GM18505 (cell line): ENCODE results near the gene OR51S1.
"Not testable (repeated sequence)": the region's sequence is repeated elsewhere in the genome, so short reads cannot be mapped to it uniquely, and the experiment has no call there.

Source experiments
- ATAC-seq: cut with Tn5 transposase; IDR thresholded peaks from one replicate; pipeline ENCODE4 v1.9.1; 2021; ENCODE audit not compliant: unreplicated experiment
- POLR2A ChIP-seq: IDR thresholded peaks from 4 replicates; pipeline ENCODE4 v1.6.1; 2011; ENCODE audit warnings: borderline replicate concordance; ENCODE audit not compliant: insufficient read depth, insufficient read length; ENCODE audit errors: extremely low read depth

OR51S1 gene

GRCh38 chr11:4851033-4851432, 2.0 kb upstream of the OR51S1 start:
- TF ChIP-seq POLR2A: no peak
- no peak for ATAC-seq

- no peak for ATAC-seq
Observed at GRCh38 chr11:4839851-4840549, 9.0 kb downstream of the OR51S1 start.

GRCh38 chr11:4830909-4831308, 18.1 kb downstream of the OR51S1 start:
- no peak for TF ChIP-seq POLR2A
- no peak for ATAC-seq

More at GRCh38 chr11:4839851-4840549, 9.0 kb downstream of the OR51S1 start:
- no peak for TF ChIP-seq POLR2A

- no peak for ATAC-seq
- TF ChIP-seq POLR2A: no peak
Observed at GRCh38 chr11:4830346-4830745, 18.7 kb downstream of the OR51S1 start.

- TF ChIP-seq POLR2A: no peak
- no peak for ATAC-seq
Observed at GRCh38 chr11:4826425-4826824, 22.6 kb downstream of the OR51S1 start.

- TF ChIP-seq POLR2A: no peak
- no peak for ATAC-seq
Observed at GRCh38 chr11:4825132-4825531, 23.9 kb downstream of the OR51S1 start.

GRCh38 chr11:4821021-4821420, 28.0 kb downstream of the OR51S1 start, which contains the start of gene OR51F2:
OR51F2 (plus strand) TSS chr11:4821321; CDS start chr11:4821422, 101 bp downstream.
- no peak for TF ChIP-seq POLR2A
- no peak for ATAC-seq

- no peak for ATAC-seq
- TF ChIP-seq POLR2A: no peak
Observed at GRCh38 chr11:4809246-4809645, 39.8 kb downstream of the OR51S1 start.

- TF ChIP-seq POLR2A: no peak
- no peak for ATAC-seq
Observed at GRCh38 chr11:4808476-4808875, 40.5 kb downstream of the OR51S1 start.

GRCh38 chr11:4804280-4804679, 44.7 kb downstream of the OR51S1 start, which contains the start of gene OR52R1:
OR52R1 (minus strand) TSS chr11:4804380; CDS start chr11:4804380, 0 bp downstream.
- no peak for TF ChIP-seq POLR2A
- no peak for ATAC-seq

- ATAC-seq: not testable (repeated sequence)
Observed at GRCh38 chr11:4801316-4801715, 47.7 kb downstream of the OR51S1 start.

- no peak for ATAC-seq
- no peak for TF ChIP-seq POLR2A
Observed at GRCh38 chr11:4798427-4799183, 50.4 kb downstream of the OR51S1 start.
